GM12874 (cell line): ENCODE results near the gene MMP24OS.

Experiments used
- CTCF ChIP-seq: IDR thresholded peaks from 2 replicates; pipeline ENCODE4 v1.5.1; 2011; ENCODE audit warnings: low read depth, mild to moderate bottlenecking, control low read depth, low read length, moderate library complexity; ENCODE audit not compliant: insufficient read depth

The MMP24OS gene

GRCh38 chr20:35277531-35278395 lies at the start of gene MMP24OS:
Gene MMP24OS (minus strand): TSS chr20:35278122. CDS start chr20:35277929, 193 bp downstream.
- peak; percentile 49; the same call in 1 of the 2 replicates for TF ChIP-seq CTCF

GRCh38 chr20:35327074-35327976 lies 49.4 kb upstream of the MMP24OS start:
- no peak for TF ChIP-seq CTCF

GRCh38 chr20:35326740-35327073 lies 48.8 kb upstream of the MMP24OS start:
- TF ChIP-seq CTCF: no peak

GRCh38 chr20:35326021-35326739 lies 48.3 kb upstream of the MMP24OS start:
- TF ChIP-seq CTCF: no peak

- no peak for TF ChIP-seq CTCF
These were observed 47.5 kb upstream of the MMP24OS start for GRCh38 chr20:35325401-35325800.

GRCh38 chr20:35320396-35321126 lies 42.6 kb upstream of the MMP24OS start:
- no peak for TF ChIP-seq CTCF
